Right cardiac atrium (tissue), 5 donors: ENCODE measurements around the gene ATP9A. TPM values are rescaled to one million over a fixed set of nuclear protein-coding genes. Genes with fewer than 3 reads are reported as not detected.
"Not testable (repeated sequence)": the region's sequence is repeated elsewhere in the genome, so short reads cannot be mapped to it uniquely, and the experiment has no call there.

ENCODE experiments used
- ATAC-seq, 2 donors: fragments of 200-7000 bp; cut with Tn5 transposase; one replicate each; pipeline versions ENCODE4 v1.8.0 to v1.9.1; 2020; ENCODE audit warnings: moderate library complexity in 2 of 2, mild to moderate bottlenecking in 1 of 2
- DNase-seq, 3 donors: peaks; one replicate each; pipeline ENCODE4 v3.0.0-alpha.2; 2020
- H3K27ac ChIP-seq: one replicate; pipeline ENCODE4 v1.5.1; 2013; ENCODE audit warnings: mild to moderate bottlenecking, low read length, control low read depth, moderate library complexity
- H3K27me3 ChIP-seq: one replicate; pipeline ENCODE4 v1.6.1; 2013; ENCODE audit not compliant: control insufficient read depth, insufficient read depth
- H3K4me1 ChIP-seq: one replicate; pipeline ENCODE4 v1.6.1; 2013; ENCODE audit warnings: low read length; ENCODE audit not compliant: control insufficient read depth, insufficient read depth
- H3K4me3 ChIP-seq: one replicate; pipeline ENCODE4 v1.5.1; 2013; ENCODE audit warnings: low read length, control low read depth
- H3K9me3 ChIP-seq: one replicate; pipeline ENCODE4 v1.6.1; 2013; ENCODE audit warnings: low read length; ENCODE audit not compliant: control insufficient read depth
- WGBS: extraction: QIAGEN DNeasy Blood & Tissue Kit; methylation state at CpG from one replicate; pipeline ENCODE4 v1.1.7; 2013; 5-methylcytosine and 5-hydroxymethylcytosine counted together
- intact Hi-C, 4 donors: fragments of 100-400 bp; cut with DNase I; formaldehyde crosslinking; loops; one replicate each; pipeline versions ENCODE4 v1.11.0 to v1.14.0; 2022 to 2023
- polyA plus RNA-seq: library from polyadenylated mRNA; stranded (reverse); fragments of 200-250 nt; gene quantifications from one replicate; pipeline ENCODE4 v1.2.3, GENCODE V29; 2013
- total RNA-seq, 4 donors: library from RNA; stranded (reverse); fragmentation: NEBNext Ultra II Directional; extraction: Animal tissue kit (Norgen Biotek cat#: 25700); gene quantifications; one replicate each; pipeline ENCODE4 v1.2.1, GENCODE V29; 2021
- donor health status: healthy with polysubstance abuse.
- donor health status: DM: no; HTN: yes; CAD: no.
- donor health status: DM: no; HTN: no; CAD: no.
- donor health status: DM: no; HTN: yes; CAD: no; lungs with severe emphysema.
- donor health status: DM: yes; HTN: yes; CAD: no.

The ATP9A gene
- total and polyA plus RNA-seq, 5 donors: 6.2 to 23.9 (median 19.4) TPM

DNA sequence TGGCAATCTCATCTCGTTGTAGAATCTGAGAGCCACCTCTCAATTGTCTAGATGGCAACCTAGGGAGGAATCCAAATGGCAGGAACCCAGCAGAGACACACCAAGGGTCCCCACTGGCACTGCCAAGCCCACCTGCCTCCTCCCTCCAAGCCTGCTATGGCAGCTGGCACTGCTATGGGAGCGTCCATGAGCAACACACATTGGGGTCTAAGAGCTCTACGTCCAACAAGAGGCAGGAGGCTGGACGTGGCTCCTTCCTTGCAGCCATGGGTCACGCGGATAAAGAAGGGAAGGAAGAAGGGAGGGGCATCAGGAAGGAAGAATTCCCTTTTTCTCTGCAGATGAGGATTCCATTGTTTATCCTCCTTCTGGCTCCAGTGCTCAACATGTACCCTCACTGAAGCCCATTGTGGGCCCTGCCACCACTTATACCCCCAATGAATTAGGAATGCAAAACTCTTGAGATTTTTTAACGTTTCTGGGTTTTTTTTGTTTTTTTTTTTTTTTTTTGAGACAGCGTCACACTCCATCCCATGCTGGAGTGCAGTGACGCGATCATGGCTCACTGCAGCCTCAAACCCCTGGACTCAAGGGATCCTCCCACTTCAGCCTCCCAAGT lies 17.3 kb downstream of the ATP9A start:
- ATAC-seq (no peak), DNase-seq (no peak)
- intact Hi-C loops: no loop called here
- H3K4me1 ChIP-seq: peaks cover 10% of the 10 kb centered on the region
- 81% methylated on average over 10 of the region's 10 CpGs for WGBS
- no peaks in the 10 kb centered on the region for H3K9me3 ChIP-seq
- H3K27ac ChIP-seq: peak overlapping the region; percentile 20
- H3K4me3 ChIP-seq: no peak overlapping the region
- H3K27me3 ChIP-seq: no peaks in the 10 kb centered on the region

DNA sequence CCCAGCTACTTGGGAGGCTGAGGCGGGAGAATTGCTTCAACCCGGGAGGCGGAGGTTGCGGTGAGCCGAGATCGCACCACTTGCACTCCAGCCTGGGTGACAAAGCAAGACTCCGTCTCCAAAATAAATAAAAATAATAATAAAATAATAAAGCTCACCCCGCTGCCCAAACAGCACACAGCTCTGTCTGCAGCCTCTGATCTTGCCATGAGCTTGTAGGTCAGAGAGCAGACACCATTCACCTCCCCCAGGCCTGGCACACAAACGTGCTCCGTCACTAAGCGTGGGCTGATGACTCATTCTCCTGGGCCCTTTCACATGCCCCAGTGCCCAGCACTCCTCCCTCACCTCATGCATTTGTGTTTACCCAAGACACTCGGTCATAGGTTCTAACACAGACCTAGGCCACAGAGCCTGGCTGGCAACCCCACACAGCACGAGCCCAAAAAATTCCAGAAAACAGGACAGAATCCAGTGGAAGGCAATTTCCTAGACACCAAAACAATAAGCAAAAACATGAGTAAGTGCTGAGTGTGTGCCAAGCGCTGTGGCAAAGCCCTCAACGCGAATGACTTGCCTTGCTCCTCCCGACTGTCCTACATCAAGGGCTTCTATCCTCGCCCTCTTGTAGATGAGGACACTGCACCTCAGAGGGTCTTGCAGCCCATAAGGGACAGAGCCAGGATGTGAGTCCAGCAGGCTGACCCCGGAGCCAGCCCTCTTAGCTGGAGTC lies 18.0 kb downstream of the ATP9A start:
- H3K4me1 ChIP-seq: peaks cover 10% of the 10 kb centered on the region
- intact Hi-C loops: no loop called here
- WGBS: 70% methylated on average over 19 of the region's 19 CpGs
- H3K9me3 ChIP-seq: no peaks in the 10 kb centered on the region
- H3K4me3 ChIP-seq: no peak overlapping the region
- ATAC-seq (peak; percentile 87 to 91), DNase-seq (peak in 1 of 3 donors; percentile 69)
- peak overlapping the region; percentile 20 for H3K27ac ChIP-seq
- no peaks in the 10 kb centered on the region for H3K27me3 ChIP-seq

GRCh38 chr20:51749674-51750036 lies 18.5 kb downstream of the ATP9A start:
- H3K4me3 ChIP-seq: no peak overlapping the region
- ATAC-seq (peak; percentile 37 to 42), DNase-seq (no peak)
- intact Hi-C loops: no loop called here
- WGBS: 21% methylated on average over 1 of the region's 1 CpG
- H3K27ac ChIP-seq: no peak overlapping the region
- no peaks in the 10 kb centered on the region for H3K9me3 ChIP-seq
- H3K4me1 ChIP-seq: peaks cover 10% of the 10 kb centered on the region
- H3K27me3 ChIP-seq: no peaks in the 10 kb centered on the region

- no peak overlapping the region for H3K27ac ChIP-seq
- H3K4me1 ChIP-seq: peaks cover 10% of the 10 kb centered on the region
- intact Hi-C loops: no loop called here
- no peak overlapping the region for H3K4me3 ChIP-seq
- ATAC-seq (no peak), DNase-seq (no peak)
- WGBS: 79% methylated on average over 7 of the region's 7 CpGs
- no peaks in the 10 kb centered on the region for H3K9me3 ChIP-seq
- H3K27me3 ChIP-seq: no peaks in the 10 kb centered on the region
Observed at GRCh38 chr20:51747182-51747911, 20.8 kb downstream of the ATP9A start.

- no peak overlapping the region for H3K27ac ChIP-seq
- intact Hi-C loops: no loop called here
- DNase-seq (no peak), ATAC-seq (no peak)
- H3K27me3 ChIP-seq: no peaks in the 10 kb centered on the region
- no peak overlapping the region for H3K4me3 ChIP-seq
- peaks cover 6% of the 10 kb centered on the region for H3K4me1 ChIP-seq
- H3K9me3 ChIP-seq: no peaks in the 10 kb centered on the region
- WGBS: 89% methylated on average over 3 of the region's 3 CpGs
Observed at GRCh38 chr20:51745804-51746203, 22.4 kb downstream of the ATP9A start.

- no peak for DNase-seq
- no peak for ATAC-seq
- intact Hi-C loops: no loop called here
- 96% methylated on average over 3 of the region's 3 CpGs for WGBS
- Histone ChIP-seq H3K9me3 (no peaks in the 10 kb centered on the region), H3K27me3 (no peaks in the 10 kb centered on the region), H3K27ac (no peak overlapping the region), H3K4me3 (no peak overlapping the region), H3K4me1 (no peaks in the 10 kb centered on the region)
Observed at GRCh38 chr20:51740838-51741237, 27.4 kb downstream of the ATP9A start.

DNA sequence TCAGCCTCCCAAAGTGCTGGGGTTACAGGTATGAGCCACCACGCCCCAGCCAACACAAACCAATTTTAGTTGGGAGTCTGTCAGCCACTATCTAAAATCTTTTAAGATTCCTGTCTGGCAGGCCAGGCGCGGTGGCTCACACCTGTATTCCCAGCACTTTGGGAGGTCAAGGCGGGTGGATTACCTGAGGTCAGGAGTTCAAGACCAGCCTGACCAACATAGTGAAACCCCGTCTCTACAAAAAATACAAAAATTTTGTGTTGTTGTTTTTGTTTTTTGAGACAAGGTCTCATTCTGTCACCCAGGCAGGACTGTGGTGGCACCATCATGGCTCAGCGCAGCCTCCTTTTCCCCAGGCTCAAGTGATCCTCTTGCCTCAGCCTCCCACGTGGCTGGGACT lies 27.9 kb downstream of the ATP9A start:
- 96% methylated on average over 7 of the region's 7 CpGs for WGBS
- H3K27me3 ChIP-seq: not testable (repeated sequence)

GRCh38 chr20:51739722-51740249 lies 28.4 kb downstream of the ATP9A start:
- no peak for DNase-seq
- ATAC-seq: no peak
- 87% methylated on average over 4 of the region's 4 CpGs for WGBS
- Histone ChIP-seq H3K27ac (no peak overlapping the region), H3K4me3 (no peak overlapping the region), H3K4me1 (no peaks in the 10 kb centered on the region), H3K27me3 (no peaks in the 10 kb centered on the region), H3K9me3 (no peaks in the 10 kb centered on the region)
- intact Hi-C loops: no loop called here

More for the DNA sequence above, 27.9 kb downstream of the ATP9A start:
- H3K27ac ChIP-seq, ATAC-seq, H3K4me3 ChIP-seq, H3K9me3 ChIP-seq, H3K4me1 ChIP-seq, DNase-seq, intact Hi-C loops: not testable (repeated sequence)

GRCh38 chr20:51738877-51739447 lies 29.2 kb downstream of the ATP9A start:
- 93% methylated on average over 12 of the region's 12 CpGs for WGBS
- no peaks in the 10 kb centered on the region for H3K9me3 ChIP-seq
- H3K27me3 ChIP-seq: no peaks in the 10 kb centered on the region
- no peak overlapping the region for H3K4me3 ChIP-seq
- intact Hi-C loops: no loop called here
- no peak overlapping the region for H3K27ac ChIP-seq
- ATAC-seq (no peak), DNase-seq (no peak)
- no peaks in the 10 kb centered on the region for H3K4me1 ChIP-seq

GRCh38 chr20:51738261-51738660 lies 29.9 kb downstream of the ATP9A start:
- WGBS: 96% methylated on average over 15 of the region's 15 CpGs
- ATAC-seq, intact Hi-C loops, H3K27me3 ChIP-seq, H3K4me1 ChIP-seq, H3K27ac ChIP-seq, H3K9me3 ChIP-seq, H3K4me3 ChIP-seq, DNase-seq: not testable (repeated sequence)

- ATAC-seq (no peak), DNase-seq (no peak)
- no peaks in the 10 kb centered on the region for H3K4me1 ChIP-seq
- no peak overlapping the region for H3K27ac ChIP-seq
- intact Hi-C loops: no loop called here
- no peaks in the 10 kb centered on the region for H3K9me3 ChIP-seq
- no peak overlapping the region for H3K4me3 ChIP-seq
- no peaks in the 10 kb centered on the region for H3K27me3 ChIP-seq
- WGBS: 77% methylated on average over 5 of the region's 5 CpGs
Observed at GRCh38 chr20:51736947-51737346, 31.2 kb downstream of the ATP9A start.
